Activated CD8-positive, alpha-beta T cell treated with anti-CD3 and anti-CD28 coated beads for 36 hours (primary cell): ENCODE data around the gene SLC12A7. TPM values are rescaled to one million over a fixed set of nuclear protein-coding genes. Genes with fewer than 3 reads are reported as not detected.

Source experiments
- ATAC-seq: fragments of 200-7000 bp; cut with Tn5 transposase; one replicate; pipeline ENCODE4 v1.10.0; 2021; ENCODE audit warnings: mild to moderate bottlenecking, moderate library complexity
- CTCF ChIA-PET: fragments of 350-600 bp; sonication (Branson Sonifier 250); formaldehyde crosslinking; loops from one replicate; lab custom pipeline; 2021; ENCODE audit warnings: antibody characterized with exemption; lab: Charles Lee
- POLR2A ChIA-PET: fragments of 350-600 bp; sonication (Branson Sonifier 250); formaldehyde crosslinking; loops from one replicate; lab custom pipeline; 2021; ENCODE audit warnings: antibody characterized with exemption; lab: Charles Lee
- DNase-seq: peaks from one replicate; pipeline ENCODE4 v3.0.0-alpha.2; 2020
- H3K27ac Mint-ChIP-seq: one replicate; pipeline ENCODE4 v1.8.0; 2021; ENCODE audit warnings: mild to moderate bottlenecking, mixed read lengths
- H3K27me3 Mint-ChIP-seq: one replicate; pipeline ENCODE4 v1.8.0; 2021; ENCODE audit warnings: mixed read lengths
- H3K36me3 Mint-ChIP-seq: one replicate; pipeline ENCODE4 v1.8.0; 2021; ENCODE audit warnings: low read depth, mixed read lengths
- H3K4me1 Mint-ChIP-seq: one replicate; pipeline ENCODE4 v1.8.0; 2021; ENCODE audit warnings: low read depth, mixed read lengths
- H3K4me3 Mint-ChIP-seq: one replicate; pipeline ENCODE4 v1.8.0; 2021; ENCODE audit warnings: mild to moderate bottlenecking, moderate library complexity, mixed read lengths
- H3K9me3 Mint-ChIP-seq: one replicate; pipeline ENCODE4 v1.8.0; 2021; ENCODE audit warnings: mixed read lengths
- CTCF ChIP-seq: fragments of 200-600 bp; IDR thresholded peaks from one replicate; pipeline ENCODE4 v1.8.0; 2022; ENCODE audit warnings: antibody characterized with exemption, mild to moderate bottlenecking
- intact Hi-C: fragments of 100-400 bp; cut with micrococcal nuclease; formaldehyde crosslinking; loops from one replicate; pipeline ENCODE4 v1.10.0; 2022
- total RNA-seq, 2 experiments: library from RNA; stranded (reverse); gene quantifications; one replicate each; pipeline ENCODE4 v1.2.3, GENCODE V29; 2021

SLC12A7 gene
- total RNA-seq, 2 experiments from 2014 or later = 21.6 to 24.8 TPM

GRCh38 chr5:1065891-1066650 is 45.8 kb downstream of the SLC12A7 start:
- no peak overlapping the region for H3K27ac Mint-ChIP-seq
- intact Hi-C loops = no loop called here
- POLR2A ChIA-PET = interaction anchor here (0.9 to 1.3 kb wide), 2 partner anchors 11 to 88 kb away, joined by 3 to 4 read pairs; no protein-coding TSS in a partner anchor
- no peak overlapping the region for H3K4me3 Mint-ChIP-seq
- no peaks in the 10 kb centered on the region for H3K4me1 Mint-ChIP-seq
- H3K36me3 Mint-ChIP-seq = no peaks in the 10 kb centered on the region
- DNase-seq (no peak), ATAC-seq (no peak)
- no peak for TF ChIP-seq CTCF
- H3K9me3 Mint-ChIP-seq = no peaks in the 10 kb centered on the region
- no peaks in the 10 kb centered on the region for H3K27me3 Mint-ChIP-seq
- CTCF ChIA-PET = no interaction called here

GRCh38 chr5:1065143-1065750 is 46.6 kb downstream of the SLC12A7 start:
- no peaks in the 10 kb centered on the region for H3K9me3 Mint-ChIP-seq
- no peaks in the 10 kb centered on the region for H3K36me3 Mint-ChIP-seq
- H3K27ac Mint-ChIP-seq = no peak overlapping the region
- intact Hi-C loops = no loop called here
- no peak for ATAC-seq
- H3K4me1 Mint-ChIP-seq = no peaks in the 10 kb centered on the region
- DNase-seq = no peak
- ChIA-PET CTCF (no interaction called here), POLR2A (no interaction called here)
- H3K4me3 Mint-ChIP-seq = no peak overlapping the region
- no peak for TF ChIP-seq CTCF
- H3K27me3 Mint-ChIP-seq = no peaks in the 10 kb centered on the region

GRCh38 chr5:1064383-1065142 is 47.3 kb downstream of the SLC12A7 start:
- Mint-ChIP-seq H3K27ac (no peak overlapping the region), H3K36me3 (no peaks in the 10 kb centered on the region), H3K9me3 (no peaks in the 10 kb centered on the region), H3K27me3 (no peaks in the 10 kb centered on the region), H3K4me1 (no peaks in the 10 kb centered on the region), H3K4me3 (no peak overlapping the region)
- ChIA-PET POLR2A (no interaction called here), CTCF (no interaction called here)
- TF ChIP-seq CTCF = no peak
- intact Hi-C loops = no loop called here
- DNase-seq (no peak), ATAC-seq (no peak)

GRCh38 chr5:1063661-1064382 is 48.0 kb downstream of the SLC12A7 start:
- DNase-seq (no peak), ATAC-seq (no peak)
- Mint-ChIP-seq H3K27ac (no peak overlapping the region), H3K36me3 (no peaks in the 10 kb centered on the region), H3K4me3 (no peak overlapping the region), H3K4me1 (no peaks in the 10 kb centered on the region), H3K9me3 (no peaks in the 10 kb centered on the region), H3K27me3 (no peaks in the 10 kb centered on the region)
- ChIA-PET POLR2A (no interaction called here), CTCF (no interaction called here)
- TF ChIP-seq CTCF = no peak
- intact Hi-C loops = no loop called here
